H1 (cell line): ENCODE data around the gene FAM50B.

Experiments
- CTCF ChIP-seq, 3 experiments: IDR thresholded peaks; 1 replicate in 2 of 3; 2 replicates in 1 of 3; pipeline versions ENCODE4 v1.5.1 to v1.6.1; 2011; ENCODE audit warnings: low read length in 3 of 3, mild to moderate bottlenecking in 3 of 3, inconsistent platforms in 2 of 3, low read depth in 1 of 3, moderate library complexity in 1 of 3; ENCODE audit not compliant: insufficient read depth in 1 of 3; ENCODE audit errors: control extremely low read depth in 1 of 3
- HDAC6 ChIP-seq: IDR thresholded peaks from one replicate; pipeline ENCODE4 v1.7.1; 2012; ENCODE audit warnings: low read depth, mild to moderate bottlenecking, inconsistent platforms, low read length, moderate library complexity
- JUN ChIP-seq: IDR thresholded peaks from 2 replicates; pipeline ENCODE4 v1.6.1; 2011; ENCODE audit warnings: low read depth, mild to moderate bottlenecking, improper control_type of control experiment, low read length
- RFX5 ChIP-seq: IDR thresholded peaks from 2 replicates; pipeline ENCODE4 v1.6.1; 2011; ENCODE audit warnings: low read depth, low read length, improper control_type of control experiment, borderline replicate concordance
- SP2 ChIP-seq: IDR thresholded peaks from 2 replicates; pipeline ENCODE4 v1.6.1; 2012; ENCODE audit warnings: mild to moderate bottlenecking, low read length, inconsistent platforms
- SP4 ChIP-seq: IDR thresholded peaks from 2 replicates; pipeline ENCODE4 v1.6.1; 2012; ENCODE audit warnings: low read length, inconsistent platforms
- TAF7 ChIP-seq: optimal IDR thresholded peaks from 2 replicates; pipeline ENCODE3; 2011; ENCODE audit warnings: low read depth, mild to moderate bottlenecking, inconsistent platforms, low read length, moderate library complexity, borderline replicate concordance

- TF ChIP-seq SP2 (no peak), CTCF (IDR thresholded peaks at IDR 0.05; ENCODE audit: control extremely low read depth in 1 of 3, insufficient read depth in 1 of 3, low read depth in 1 of 3, low read length in 3 of 3) (no peak), RFX5 (no peak), SP4 (no peak), HDAC6 (no peak), JUN (no peak), TAF7 (no peak)
Observed at GRCh38 chr6:3849681-3850450, 693 bp downstream of the FAM50B start.
